Posterior cingulate gyrus (tissue), 11 donors: ENCODE data around the gene TSPAN1.

Experiments
- DNase-seq, 10 donors: peaks; one replicate each; pipeline versions ENCODE4 v3.0.0 to v3.0.0-alpha.2; 2020 to 2021; ENCODE audit warnings: mixed read lengths in 3 of 10
- intact Hi-C: fragments of 100-400 bp; cut with DNase I; formaldehyde crosslinking; loops from one replicate; pipeline ENCODE4 v1.15.1; 2023

TSPAN1 gene

GRCh38 chr1:46158312-46159281 is 16.3 kb upstream of the TSPAN1 start:
- intact Hi-C loops = no loop called here

GRCh38 chr1:46159516-46159915 is 15.4 kb upstream of the TSPAN1 start:
- intact Hi-C loops = no loop called here
- DNase-seq = no peak

More at GRCh38 chr1:46158312-46159281, 16.3 kb upstream of the TSPAN1 start:
- no peak for DNase-seq

DNA sequence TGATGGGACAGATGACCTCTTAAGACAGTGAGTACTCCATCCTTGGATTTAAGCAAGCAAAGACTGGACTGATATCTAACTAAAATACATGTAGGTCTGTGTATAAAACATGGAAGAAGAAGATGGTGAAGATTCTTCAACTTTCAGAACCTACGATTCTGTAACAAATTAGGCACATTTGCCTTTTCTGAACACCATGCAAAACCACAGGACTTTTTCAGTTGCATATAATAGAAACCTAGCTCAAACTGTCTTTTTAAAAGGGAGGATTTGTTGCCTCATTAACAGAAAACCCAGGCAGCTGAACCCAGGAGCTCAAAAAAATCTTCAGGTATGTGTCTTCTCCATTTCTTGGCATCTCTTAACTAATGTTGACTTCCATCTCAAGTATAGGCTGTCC is 14.7 kb upstream of the TSPAN1 start:
- DNase-seq = no peak
- intact Hi-C loops = no loop called here

DNA sequence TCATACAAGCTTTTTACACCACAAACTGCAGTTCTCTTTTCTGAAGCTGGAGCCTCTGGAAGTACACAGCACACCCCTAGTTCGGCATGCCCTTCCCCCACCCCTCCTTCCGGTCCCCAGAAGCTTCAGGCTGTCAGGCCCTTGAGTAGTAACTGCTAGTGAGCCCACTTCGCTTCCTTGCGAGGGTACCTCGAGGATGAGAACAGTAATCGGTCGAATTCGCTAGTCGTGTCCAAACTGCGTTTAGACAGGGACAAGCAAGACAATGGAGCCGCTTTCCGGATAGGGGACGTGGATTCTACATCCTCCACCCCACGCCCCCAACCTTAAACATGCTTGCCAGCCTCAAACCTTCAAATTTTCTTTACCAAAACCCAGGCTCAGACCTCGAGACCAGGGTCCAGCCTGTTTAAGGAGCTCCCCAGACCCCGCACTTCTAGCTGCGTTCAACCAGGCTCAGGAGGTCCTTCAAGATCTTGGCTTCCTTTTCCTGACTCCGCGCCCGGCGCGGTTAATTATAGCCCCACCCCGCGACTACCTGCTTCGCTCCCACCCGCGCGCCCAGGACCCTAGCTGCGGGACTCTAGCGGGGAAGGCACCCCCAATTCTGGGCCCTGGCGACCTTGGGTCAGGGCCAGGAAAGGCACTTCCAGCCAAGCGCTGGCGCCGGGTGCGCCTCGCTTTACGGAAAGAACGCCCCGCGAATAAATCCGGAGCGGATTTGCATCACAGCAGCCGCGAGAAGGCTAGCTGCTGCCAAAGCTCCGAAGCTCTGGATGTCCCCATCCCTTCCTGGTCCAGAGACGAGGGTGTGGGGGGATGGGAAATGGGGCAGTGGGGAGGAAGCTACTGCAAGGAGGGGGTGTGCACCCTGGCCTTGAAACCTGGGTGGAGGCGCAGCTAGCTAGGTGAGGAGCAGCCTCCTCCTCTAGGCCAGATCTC is 8.1 kb upstream of the TSPAN1 start:
- intact Hi-C loops = no loop called here
- peak in 6 of 10 donors; percentile 21 to 90 (median 66) for DNase-seq

GRCh38 chr1:46168477-46168876 is 6.4 kb upstream of the TSPAN1 start:
- intact Hi-C loops = no loop called here
- DNase-seq = no peak

DNA sequence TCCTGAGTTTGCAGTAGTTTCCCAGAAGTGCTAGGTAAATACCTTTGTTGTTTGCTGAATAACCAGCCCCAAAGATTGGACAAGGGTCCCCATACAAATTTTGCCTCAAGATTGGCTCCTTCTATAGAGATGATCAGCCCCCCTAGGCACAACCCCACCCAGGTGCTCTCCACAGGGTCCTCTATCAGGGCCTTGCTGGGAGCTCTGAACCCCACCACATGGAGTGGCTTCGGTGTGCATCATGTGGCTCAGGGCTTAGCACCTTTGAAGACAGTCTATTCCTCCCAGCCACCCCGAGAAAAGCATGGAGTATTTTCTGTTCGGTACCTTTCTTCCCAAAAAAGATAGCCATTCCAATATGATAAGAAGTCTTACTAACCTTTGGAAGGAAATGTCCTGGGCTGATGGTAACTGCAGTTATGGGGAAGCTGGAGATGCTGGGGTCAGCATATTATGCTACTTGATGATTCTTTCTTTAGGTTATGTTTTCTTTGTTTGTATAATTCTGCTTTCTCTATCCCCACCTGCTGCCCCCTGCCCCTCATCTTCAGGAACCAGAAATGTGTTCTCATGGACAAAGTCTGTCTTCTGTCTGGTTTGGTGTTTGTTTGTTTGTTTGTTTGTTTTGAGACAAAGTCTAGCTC is 5.0 kb upstream of the TSPAN1 start:
- intact Hi-C loops = no loop called here
- DNase-seq = no peak

GRCh38 chr1:46171351-46171750 is 3.5 kb upstream of the TSPAN1 start:
- intact Hi-C loops = no loop called here
- DNase-seq = no peak

DNA sequence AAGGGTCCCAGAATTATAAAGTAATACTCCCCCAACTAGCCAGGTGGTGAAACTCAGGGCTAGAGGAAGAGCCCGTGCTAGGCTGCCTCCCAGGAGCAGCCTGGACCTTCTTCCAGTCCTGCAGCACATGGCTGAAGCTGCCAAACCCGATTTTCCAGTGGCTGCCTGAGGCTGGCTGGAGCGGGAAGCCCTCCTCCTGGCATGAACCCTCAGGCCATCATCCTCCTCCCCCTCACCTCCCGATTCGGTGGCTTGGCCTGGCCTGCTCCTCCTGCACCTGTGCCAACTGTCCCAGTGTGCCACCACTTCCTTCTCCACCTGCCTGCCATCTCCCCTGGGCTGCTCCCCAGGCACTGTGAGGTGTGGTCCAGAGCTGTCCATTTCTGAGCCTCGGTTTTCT is 3.0 kb upstream of the TSPAN1 start:
- DNase-seq = no peak
- intact Hi-C loops = no loop called here

DNA sequence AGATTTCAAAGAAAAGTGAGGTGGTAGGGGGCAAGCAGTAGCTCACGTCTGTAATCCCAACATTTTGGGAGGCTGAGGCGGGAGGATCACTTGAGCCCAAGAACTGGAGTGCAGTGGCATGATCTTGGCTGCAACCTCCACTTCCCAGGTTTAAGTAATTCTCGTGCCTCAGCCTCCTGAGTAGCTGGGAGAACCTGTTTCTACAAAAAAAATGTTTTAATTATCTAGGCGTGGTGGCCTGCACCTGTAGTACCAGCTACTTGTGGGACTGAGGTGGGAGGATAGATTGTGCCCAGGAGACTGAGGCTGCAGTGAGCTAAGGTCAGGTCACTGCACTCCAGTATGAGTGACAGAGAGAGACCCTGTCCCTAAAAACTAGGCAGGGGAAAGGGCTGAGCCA is 2.6 kb upstream of the TSPAN1 start:
- intact Hi-C loops = no loop called here
- DNase-seq = no peak

- intact Hi-C loops = no loop called here
- DNase-seq = peak in 6 of 10 donors; percentile 34 to 91 (median 72)
These were observed 1.5 kb upstream of the TSPAN1 start for GRCh38 chr1:46173361-46173856.

GRCh38 chr1:46175243-46175642 is 356 bp downstream of the TSPAN1 start:
- intact Hi-C loops = loop anchor here (5.0 kb wide), 1 partner anchor 43 kb away; the partner anchor contains the start of gene PIK3R3
- peak in 1 of 10 donors; percentile 43 for DNase-seq

DNA sequence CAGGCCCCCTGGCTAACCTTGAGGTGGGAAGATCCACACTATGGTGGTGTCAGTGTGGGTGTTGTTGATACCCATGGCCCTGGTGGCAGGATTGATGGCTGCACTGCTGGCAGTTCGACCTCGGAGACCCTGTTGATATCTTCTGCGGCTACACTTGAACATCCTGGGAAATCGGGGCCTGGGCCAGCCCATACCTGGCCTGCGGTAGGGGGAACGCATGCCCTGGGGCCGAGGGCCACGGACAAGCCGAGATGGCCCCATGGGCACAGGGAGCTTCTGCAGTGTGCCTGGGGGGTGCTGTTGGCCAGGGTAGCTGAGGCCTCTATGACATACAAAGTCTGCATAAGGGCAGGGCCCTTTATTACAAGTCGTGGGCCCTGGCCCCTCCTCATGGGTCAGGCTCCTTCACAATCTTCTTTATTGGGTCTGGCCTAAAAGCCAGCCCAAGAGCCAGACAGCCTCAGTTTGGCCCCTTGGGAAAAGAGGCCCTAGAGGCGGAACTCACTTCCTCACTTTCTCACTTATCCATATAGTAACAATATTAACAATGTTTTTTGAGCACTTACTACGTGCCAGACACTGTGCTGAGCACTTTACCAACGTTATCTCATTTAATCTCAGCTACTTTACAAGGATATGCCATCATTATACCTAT is 1.5 kb downstream of the TSPAN1 start, which contains the start of gene P3R3URF:
TSS of gene P3R3URF (minus strand) at position 278 of the 655 bp plus-strand sequence. CDS start at position 261, 17 bp downstream.
- DNase-seq = peak in 2 of 10 donors; percentile 26 to 32
- intact Hi-C loops = loop anchor here (5.0 kb wide), 1 partner anchor 44 kb away; the partner anchor contains the start of gene PIK3R3

- DNase-seq = peak in 9 of 10 donors; percentile 43 to 96 (median 84)
These were observed 4.5 kb downstream of the TSPAN1 start for GRCh38 chr1:46179138-46180081.

DNA sequence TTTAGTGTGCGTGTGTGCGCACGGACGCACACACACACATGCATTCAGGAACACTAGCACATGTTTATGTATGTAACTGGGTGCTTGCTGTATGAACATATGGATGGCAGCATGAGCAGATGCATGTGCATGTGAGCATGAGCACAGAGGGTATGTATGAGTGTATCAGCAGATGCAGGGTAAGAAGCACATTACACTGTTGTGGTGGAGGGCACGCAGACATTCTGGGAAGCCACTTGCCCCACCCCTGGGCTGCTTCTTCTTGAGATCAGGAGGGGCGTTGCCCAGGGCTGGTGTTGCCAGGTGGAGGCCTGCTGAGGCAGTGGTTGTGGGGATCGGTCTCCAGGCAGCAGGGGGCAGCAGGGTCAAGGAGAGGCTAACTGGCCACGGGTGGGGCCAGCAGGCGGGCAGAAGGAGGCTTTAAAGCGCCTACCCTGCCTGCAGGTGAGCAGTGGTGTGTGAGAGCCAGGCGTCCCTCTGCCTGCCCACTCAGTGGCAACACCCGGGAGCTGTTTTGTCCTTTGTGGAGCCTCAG is 5.3 kb downstream of the TSPAN1 start:
- peak in 5 of 10 donors; percentile 56 to 89 (median 66) for DNase-seq
- intact Hi-C loops = loop anchor here (1.0 kb wide), 1 partner anchor 43 kb away; no protein-coding TSS in a partner anchor

More at GRCh38 chr1:46179138-46180081, 4.5 kb downstream of the TSPAN1 start:
- intact Hi-C loops = loop anchor here (1.0 to 5.0 kb wide), 3 partner anchors 44 to 142 kb away; partner anchors contain the start of gene PIK3R3

GRCh38 chr1:46181343-46182260 is 6.7 kb downstream of the TSPAN1 start:
- peak in 2 of 10 donors; percentile 12 to 35 for DNase-seq
- intact Hi-C loops = no loop called here

DNA sequence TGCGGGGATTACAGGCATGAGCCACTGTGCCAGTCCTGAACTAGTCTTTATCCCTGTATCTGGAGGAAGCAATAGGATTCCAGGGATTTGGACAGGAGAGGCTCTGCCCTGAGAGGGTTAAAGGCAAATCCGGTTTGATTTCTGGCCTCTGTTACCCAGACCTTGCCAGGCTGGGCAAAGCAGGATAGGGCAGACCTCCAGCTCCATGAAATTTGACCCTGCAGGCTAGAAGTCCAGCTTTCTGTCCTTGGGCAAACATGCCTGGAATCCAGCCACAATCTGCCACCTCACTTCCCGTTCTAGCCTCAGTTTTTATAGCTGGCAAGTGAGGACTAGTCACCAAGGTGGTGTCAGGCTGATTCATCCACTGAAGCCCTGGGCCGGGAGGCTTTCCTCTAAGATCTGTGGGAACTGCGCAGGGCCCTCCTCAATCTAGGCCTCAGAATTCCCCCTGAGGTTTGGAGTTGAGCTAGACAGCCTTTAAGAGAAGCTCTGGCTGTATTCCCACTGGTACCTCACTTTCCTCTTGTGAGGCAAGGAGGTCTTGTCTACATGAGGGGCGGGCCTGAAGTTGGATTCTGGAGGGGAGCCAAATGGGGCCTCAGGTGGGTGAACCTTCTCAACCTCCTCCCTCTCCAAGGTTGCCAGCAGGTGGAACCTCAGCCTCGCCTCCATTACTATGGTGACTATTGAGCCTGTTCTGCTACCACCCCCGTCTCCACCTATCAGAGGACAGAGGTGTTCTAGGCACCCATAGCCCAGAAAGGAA is 8.4 kb downstream of the TSPAN1 start:
- peak in 2 of 10 donors; percentile 55 to 58 for DNase-seq
- intact Hi-C loops = no loop called here
